Activated naive CD4-positive, alpha-beta T cell treated with anti-CD3 and anti-CD28 coated beads, Interleukin-2, amount 50 U/mL, for 72 hours (primary cell): ENCODE results near the gene PARL. TPM values are rescaled to one million over a fixed set of nuclear protein-coding genes. Genes with fewer than 3 reads are reported as not detected.
A peak's percentile ranks its signal among the peaks of the same experiment; 100 is the strongest.
"Not testable (repeated sequence)": the region's sequence is repeated elsewhere in the genome, so short reads cannot be mapped to it uniquely, and the experiment has no call there.

Source experiments
- ATAC-seq, 2 donors: fragments of 150-1000 bp; cut with Tn5 transposase; 2 replicates each; pipeline ENCODE4 v1.10.0; 2021; ENCODE audit warnings: mild to moderate bottlenecking in 2 of 2, moderate library complexity in 2 of 2
- DNase-seq, 2 donors: peaks; one replicate each; pipeline ENCODE4 v3.0.0; 2021 to 2022; ENCODE audit warnings: low spot score in 2 of 2
- H3K27ac Mint-ChIP-seq, 2 donors: one replicate each; pipeline ENCODE4 v1.8.0; 2022; ENCODE audit warnings: mild to moderate bottlenecking in 2 of 2, mixed read lengths in 2 of 2
- H3K36me3 Mint-ChIP-seq, 2 donors: one replicate each; pipeline ENCODE4 v1.8.0; 2022; ENCODE audit warnings: mixed read lengths in 2 of 2
- H3K9me3 Mint-ChIP-seq, 2 donors: one replicate each; pipeline ENCODE4 v1.8.0; 2022; ENCODE audit warnings: mixed read lengths in 2 of 2
- total RNA-seq, 2 donors: library from RNA; stranded (reverse); gene quantifications; one replicate each; pipeline ENCODE4 v1.2.3, GENCODE V29; 2022

PARL gene
- total RNA-seq, 2 donors from 2014 or later: 88.7 to 94.2 TPM

DNA sequence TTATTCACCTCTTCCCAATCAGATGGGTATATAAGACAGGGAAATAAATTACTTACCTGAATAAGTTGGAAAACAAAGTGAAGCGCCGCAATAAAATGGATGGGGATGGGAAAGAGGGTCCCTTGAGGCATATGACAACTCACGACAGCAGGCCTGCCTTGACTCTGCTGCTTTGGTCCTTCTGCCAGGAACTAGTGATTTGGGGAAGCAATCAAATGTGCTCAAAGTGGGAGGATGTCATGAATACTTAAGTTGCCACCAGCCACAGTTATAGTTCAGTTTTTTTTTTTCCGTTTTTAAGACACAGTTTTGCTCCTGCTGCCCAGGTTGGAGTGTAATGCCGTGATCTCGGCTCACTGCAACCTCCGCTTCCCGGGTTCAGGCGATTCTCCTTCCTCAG is 4.6 kb downstream of the PARL start:
- no peak for ATAC-seq

DNA sequence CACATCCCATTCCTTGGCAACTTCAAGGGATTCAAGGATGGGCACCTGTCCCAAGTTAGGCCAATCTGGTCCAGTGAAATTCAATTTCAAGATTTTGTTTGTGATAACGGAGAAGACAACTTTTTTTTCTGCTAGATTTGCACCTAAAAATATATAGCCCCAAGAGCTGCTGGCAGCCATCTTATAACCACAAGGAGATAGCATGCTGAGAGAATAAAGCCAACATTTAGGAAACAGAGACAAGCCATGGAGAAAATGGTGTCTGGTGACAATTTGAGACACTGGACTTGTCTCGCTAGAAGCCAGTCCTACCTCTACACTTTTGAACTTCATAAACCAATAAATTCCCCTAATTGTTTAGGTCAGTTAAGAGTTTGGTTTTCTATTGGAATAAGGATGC is 5.4 kb downstream of the PARL start:
- no peak for ATAC-seq
- Mint-ChIP-seq H3K27ac (no peak overlapping the region), H3K36me3 (peaks cover 9 to 24% of the 10 kb centered on the region in 2 donors)

More for the DNA sequence above, 4.6 kb downstream of the PARL start:
- no peak for DNase-seq
- H3K36me3 Mint-ChIP-seq: peaks cover 10 to 28% of the 10 kb centered on the region in 2 donors
- H3K27ac Mint-ChIP-seq: peak overlapping the region in 1 of 2 donors; percentile 46
- no peaks in the 10 kb centered on the region for H3K9me3 Mint-ChIP-seq

DNA sequence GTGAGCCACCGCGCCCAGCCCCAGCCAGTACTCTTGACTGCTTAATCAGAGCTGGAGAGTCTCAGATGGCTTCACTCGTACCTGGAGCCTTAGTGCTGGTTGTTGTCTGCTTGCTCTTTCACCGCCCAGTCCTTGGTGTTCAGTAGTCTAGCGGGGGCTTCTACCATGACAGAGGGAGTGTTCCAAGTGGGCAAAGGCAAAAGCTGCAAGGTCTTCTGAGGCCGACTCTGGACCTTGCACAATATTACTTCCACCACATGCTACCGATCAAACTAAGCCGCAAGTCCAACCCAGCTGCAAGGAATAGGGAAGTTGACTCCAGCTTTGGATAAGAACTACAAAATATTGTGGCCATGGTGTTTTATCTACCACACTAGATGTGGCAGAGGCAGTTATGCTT is 6.6 kb downstream of the PARL start:
- Mint-ChIP-seq H3K36me3 (peaks cover 0 to 13% of the 10 kb centered on the region in 2 donors), H3K9me3 (no peaks in the 10 kb centered on the region), H3K27ac (no peak overlapping the region)
- ATAC-seq (no peak), DNase-seq (no peak)

More for the DNA sequence above, 5.4 kb downstream of the PARL start:
- DNase-seq: no peak
- H3K9me3 Mint-ChIP-seq: no peaks in the 10 kb centered on the region

DNA sequence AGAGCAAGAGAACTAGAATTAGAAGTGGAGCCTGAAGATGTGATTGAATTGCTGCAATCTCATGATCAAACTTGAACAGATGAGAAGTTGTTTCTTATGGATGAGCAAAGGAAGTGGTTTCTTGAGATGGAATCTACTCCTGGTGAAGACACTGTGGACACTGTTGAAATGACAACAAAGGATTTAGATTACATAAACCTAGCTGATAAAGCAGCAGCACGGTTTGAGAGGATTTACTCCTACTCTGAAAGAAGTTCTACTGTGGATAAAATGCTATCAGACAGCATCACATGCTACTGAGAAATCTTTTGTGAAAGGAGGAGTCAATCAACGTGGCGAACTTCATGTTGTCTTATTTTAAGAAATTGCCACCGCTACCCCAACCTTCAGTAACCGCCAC is 7.5 kb downstream of the PARL start:
- H3K27ac Mint-ChIP-seq: peak overlapping the region in 1 of 2 donors; percentile 85
- not testable (repeated sequence) for ATAC-seq, H3K9me3 Mint-ChIP-seq, DNase-seq
- peaks cover 0 to 13% of the 10 kb centered on the region in 2 donors for H3K36me3 Mint-ChIP-seq

DNA sequence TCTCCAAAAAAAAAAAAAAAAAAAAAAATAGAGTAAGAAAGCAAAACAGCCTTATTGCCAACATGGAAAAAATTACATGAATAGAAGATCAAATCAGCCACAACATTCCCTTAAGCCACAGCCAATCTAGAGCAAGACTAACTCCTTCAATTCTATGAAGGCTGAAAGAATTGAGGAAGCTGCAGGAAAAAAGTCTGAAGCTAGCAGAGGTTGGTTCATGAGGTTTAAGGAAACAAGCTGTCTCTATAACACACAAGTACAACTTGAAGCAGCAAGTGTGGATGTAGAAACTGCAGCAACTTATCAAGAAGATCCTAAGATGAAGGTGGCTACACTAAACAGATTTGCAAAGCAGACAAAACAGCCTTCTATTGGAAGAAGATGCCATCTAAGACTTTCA is 9.3 kb downstream of the PARL start:
- ATAC-seq: no peak
- H3K36me3 Mint-ChIP-seq: peaks cover 0 to 13% of the 10 kb centered on the region in 2 donors
- H3K9me3 Mint-ChIP-seq: no peaks in the 10 kb centered on the region

DNA sequence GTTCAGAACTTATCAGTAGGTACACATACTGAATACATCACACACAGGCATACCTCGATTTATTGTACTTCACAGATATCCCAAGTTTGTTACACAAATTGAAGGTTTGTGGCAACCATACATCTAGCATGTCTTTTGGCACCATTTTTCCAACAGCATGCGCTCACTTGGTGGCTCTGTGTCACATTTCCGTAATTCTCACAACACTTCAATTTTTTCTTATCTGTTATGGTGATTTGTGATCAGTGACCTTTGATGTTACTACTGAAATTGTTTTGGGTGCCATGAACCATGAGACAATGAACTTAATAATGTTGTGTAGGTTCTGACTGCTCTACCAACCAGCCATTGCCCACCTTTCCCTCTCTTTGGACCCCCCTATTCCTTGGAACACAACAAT is 10.8 kb downstream of the PARL start:
- no peaks in the 10 kb centered on the region for H3K9me3 Mint-ChIP-seq
- no peak overlapping the region for H3K27ac Mint-ChIP-seq
- peaks cover 0 to 13% of the 10 kb centered on the region in 2 donors for H3K36me3 Mint-ChIP-seq
- DNase-seq (no peak), ATAC-seq (no peak)

More for the DNA sequence above, 9.3 kb downstream of the PARL start:
- no peak overlapping the region for H3K27ac Mint-ChIP-seq
- DNase-seq: no peak

DNA sequence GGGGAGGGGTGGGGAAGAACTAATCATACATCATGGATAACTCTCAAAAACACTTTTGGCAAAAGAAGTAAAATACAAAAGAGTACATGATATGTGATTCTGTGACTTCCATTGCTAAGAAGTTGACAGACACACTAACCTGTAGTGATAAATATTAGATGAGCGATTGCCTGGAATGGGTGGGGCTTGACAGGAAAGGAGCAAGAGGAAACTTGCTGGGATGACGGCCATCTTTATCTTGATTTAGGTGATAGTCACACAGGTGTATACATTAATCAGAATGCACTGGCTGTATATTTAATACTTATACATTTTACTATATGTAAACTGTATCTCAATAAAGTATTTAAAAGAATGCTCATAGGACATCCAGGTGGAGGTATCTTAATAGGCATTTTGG is 13.1 kb downstream of the PARL start:
- Mint-ChIP-seq H3K36me3 (peaks cover 0 to 2% of the 10 kb centered on the region in 2 donors), H3K27ac (peak overlapping the region in 1 of 2 donors; percentile 73), H3K9me3 (no peaks in the 10 kb centered on the region)
- ATAC-seq (no peak), DNase-seq (no peak)

DNA sequence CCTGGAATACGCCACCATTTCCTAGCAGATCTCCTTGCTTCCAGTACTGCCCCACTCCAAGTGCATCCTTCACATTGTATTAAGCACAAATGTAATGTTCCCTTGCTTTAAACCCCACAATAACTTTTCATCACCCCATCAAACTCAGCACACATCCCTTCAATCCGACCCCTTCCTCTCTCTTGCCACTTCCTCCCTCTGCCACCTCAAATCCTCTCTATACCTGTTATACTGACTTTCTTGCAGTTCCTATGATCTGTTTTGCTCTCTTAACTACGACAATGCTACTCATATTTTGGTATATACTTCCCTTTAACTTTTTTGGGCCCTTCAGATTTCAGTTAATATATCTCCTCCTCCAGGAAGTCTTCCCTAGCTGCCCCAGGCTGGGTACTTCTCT is 14.1 kb downstream of the PARL start:
- ATAC-seq (no peak), DNase-seq (no peak)
- Mint-ChIP-seq H3K36me3 (no peaks in the 10 kb centered on the region), H3K27ac (peak overlapping the region; percentile 30 to 73), H3K9me3 (no peaks in the 10 kb centered on the region)

DNA sequence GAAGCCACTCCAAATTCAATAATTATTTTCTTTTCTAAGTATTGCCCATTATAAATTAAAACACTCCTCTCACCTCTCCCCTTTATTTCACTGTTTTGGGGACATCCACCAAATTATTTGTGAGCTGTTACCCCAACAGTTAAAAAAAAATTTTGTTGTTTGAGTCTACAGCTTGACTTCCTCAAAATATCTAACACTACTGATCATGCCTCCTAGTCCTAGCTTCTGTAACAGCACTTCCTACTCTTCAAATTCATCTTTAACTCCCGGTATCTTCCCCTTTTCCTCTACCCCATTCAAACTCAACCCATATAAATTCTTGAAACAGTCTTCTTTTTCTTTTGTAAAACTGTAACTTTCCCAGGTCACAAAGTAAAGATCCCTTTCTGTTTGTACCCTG is 15.9 kb downstream of the PARL start:
- Mint-ChIP-seq H3K9me3 (no peaks in the 10 kb centered on the region), H3K27ac (peak overlapping the region in 1 of 2 donors; percentile 16)

DNA sequence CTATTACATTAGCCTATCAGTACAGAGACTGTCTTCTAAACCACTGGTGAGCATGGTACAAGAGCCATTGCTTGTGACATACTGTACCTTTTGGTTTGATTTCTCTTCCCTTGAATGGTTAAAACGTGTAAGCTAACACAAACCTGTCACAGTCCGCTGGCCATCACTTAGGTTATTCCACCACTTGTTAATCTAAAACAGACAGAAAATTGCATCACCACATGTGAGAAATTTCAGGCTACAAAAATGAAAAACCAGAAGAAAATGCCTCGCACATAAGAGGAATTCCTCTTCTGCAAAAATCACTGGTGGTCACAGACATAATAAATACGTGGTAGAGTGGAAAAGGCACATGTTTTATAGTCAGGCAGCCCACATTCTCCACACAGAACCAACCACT is 22.1 kb downstream of the PARL start:
- H3K27ac Mint-ChIP-seq: no peak overlapping the region
- peaks cover 15 to 19% of the 10 kb centered on the region in 2 donors for H3K36me3 Mint-ChIP-seq
- no peaks in the 10 kb centered on the region for H3K9me3 Mint-ChIP-seq
- DNase-seq (no peak), ATAC-seq (no peak)

More for the DNA sequence above, 15.9 kb downstream of the PARL start:
- no peak for ATAC-seq
- no peak for DNase-seq
- H3K36me3 Mint-ChIP-seq: no peaks in the 10 kb centered on the region

DNA sequence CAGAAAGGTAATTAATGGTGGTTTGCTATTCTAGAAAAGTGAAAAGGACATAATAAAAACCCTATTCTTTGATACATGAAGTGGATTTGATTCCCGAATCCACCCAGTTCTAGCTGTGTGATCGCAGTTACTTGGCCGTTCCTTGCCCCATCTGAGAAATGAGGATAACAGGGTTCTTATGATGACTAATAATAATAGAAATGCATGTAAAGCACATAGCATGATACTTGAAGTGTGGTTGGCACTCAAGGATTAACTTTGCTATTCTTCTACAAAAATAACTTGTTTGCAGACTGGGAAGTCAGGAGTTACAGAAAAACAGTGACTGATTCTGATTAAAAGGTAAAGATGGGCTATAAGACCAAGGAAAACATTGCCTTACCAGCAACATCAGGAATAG is 26.8 kb downstream of the PARL start:
- ATAC-seq: no peak
- H3K27ac Mint-ChIP-seq: no peak overlapping the region

DNA sequence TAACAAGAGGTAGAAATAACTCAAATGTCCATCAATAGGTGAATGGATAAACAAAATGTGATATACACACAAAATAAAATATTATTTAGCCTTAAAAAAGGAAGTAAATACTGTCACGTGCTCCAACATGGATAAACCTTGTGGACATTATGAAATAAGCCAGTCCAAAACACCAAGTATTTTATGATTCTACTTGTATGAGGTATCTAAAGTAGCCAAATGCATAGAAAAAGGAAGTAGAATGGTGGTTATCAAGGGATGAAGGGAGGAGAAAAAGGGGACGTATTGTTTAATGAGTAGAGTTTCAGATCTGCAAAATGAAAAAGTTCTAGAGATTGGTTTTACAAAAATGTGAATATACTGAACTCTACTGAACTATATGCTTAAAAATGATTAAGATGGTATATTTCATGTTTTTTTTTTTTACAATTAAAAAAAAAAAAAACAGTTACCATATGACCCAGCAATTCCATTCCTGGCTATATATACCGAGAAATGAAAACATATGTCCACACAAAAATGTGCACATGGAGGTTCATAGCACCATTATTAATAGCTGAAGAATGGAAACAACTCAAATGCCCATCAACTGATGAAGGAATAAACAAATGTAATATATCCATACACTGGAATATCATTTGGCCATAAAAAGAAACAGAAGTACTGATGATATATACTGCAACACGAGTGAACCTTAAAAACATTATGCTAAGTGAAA is 30.2 kb downstream of the PARL start:
- H3K27ac Mint-ChIP-seq: peak overlapping the region in 1 of 2 donors; percentile 12
- H3K9me3 Mint-ChIP-seq: no peaks in the 10 kb centered on the region
- DNase-seq (no peak), ATAC-seq (no peak)
- peaks cover 0 to under 1% of the 10 kb centered on the region in 2 donors for H3K36me3 Mint-ChIP-seq

More for the DNA sequence above, 26.8 kb downstream of the PARL start:
- H3K36me3 Mint-ChIP-seq: peaks cover 11 to 19% of the 10 kb centered on the region in 2 donors
- H3K9me3 Mint-ChIP-seq: no peaks in the 10 kb centered on the region
- DNase-seq: no peak

DNA sequence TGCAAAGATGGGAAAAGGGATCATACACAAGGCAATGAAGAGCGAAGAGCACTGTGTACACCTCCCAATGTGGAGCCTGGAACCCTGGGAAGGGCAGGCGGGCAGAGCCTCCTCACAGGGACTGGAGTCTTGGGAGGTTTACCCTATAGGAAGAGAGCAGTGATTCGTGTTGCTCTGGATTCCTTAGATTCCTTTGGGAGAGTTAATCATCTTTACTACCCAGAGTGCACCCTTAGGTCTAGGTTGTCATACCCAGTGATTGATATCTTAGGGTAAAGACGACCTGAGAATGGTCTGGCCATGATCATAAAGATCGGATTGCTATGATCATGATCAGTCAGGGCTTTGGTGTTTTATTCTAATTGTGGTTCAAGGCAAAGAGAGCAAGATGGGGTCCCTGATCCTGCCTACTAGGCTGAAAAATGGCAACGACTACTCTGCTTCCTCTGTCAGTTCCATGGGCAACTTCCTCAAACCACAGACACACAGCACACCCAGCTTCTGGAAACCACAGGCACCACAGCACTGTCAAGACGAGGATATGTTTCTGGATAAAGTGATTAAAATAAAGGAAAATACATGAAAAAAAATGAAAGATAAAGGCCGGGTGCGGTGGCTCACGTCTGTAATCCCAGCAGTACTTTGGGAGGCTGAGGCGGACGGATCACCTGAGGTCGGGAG is 38.9 kb downstream of the PARL start:
- no peaks in the 10 kb centered on the region for H3K9me3 Mint-ChIP-seq
- no peaks in the 10 kb centered on the region for H3K36me3 Mint-ChIP-seq
- DNase-seq (no peak), ATAC-seq (no peak)
- H3K27ac Mint-ChIP-seq: peak overlapping the region; percentile 17 to 83

DNA sequence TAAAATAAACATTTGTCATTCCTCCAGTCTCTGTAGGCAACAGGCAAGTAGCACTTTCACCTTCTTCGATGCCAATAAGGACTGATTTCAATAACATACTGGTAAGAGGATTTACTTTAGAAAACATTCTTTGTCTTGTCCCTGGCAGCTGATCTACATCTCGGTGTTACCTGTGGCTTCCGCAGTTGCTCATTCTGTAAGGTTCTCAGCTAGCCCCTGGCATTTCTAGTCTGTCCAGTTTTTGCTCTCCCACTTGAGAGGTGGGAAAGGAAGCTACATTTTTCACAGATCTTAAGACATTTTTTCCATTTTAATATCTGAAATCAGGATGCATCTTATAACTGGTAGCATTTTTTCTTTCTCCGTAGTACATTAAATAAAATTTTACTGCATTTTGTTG is 39.6 kb downstream of the PARL start:
- H3K27ac Mint-ChIP-seq: peak overlapping the region; percentile 69 to 83
- no peaks in the 10 kb centered on the region for H3K9me3 Mint-ChIP-seq
- DNase-seq (no peak), ATAC-seq (no peak)
- peaks cover 0 to 2% of the 10 kb centered on the region in 2 donors for H3K36me3 Mint-ChIP-seq

DNA sequence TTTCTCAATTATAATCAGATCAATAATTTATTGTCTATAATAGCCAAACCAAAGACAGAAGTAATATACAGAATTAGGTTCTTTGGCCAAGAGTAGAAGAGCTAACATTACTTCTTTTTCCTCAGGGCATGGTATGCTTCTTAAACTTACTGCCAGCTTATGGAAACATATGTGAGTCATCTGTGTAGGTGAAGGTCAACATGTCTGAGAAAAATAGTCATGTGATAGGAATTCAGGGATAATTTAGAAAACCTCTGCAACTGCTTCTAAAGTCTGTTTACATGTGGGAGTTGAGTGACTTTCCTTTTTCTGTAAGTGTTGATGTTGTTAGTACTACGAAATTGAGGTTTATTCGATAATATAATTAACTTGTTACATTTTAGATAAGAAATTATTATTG is 40.1 kb downstream of the PARL start:
- ATAC-seq (peak; percentile 63 to 66), DNase-seq (no peak)
- Mint-ChIP-seq H3K9me3 (no peaks in the 10 kb centered on the region), H3K36me3 (peaks cover 0 to 6% of the 10 kb centered on the region in 2 donors), H3K27ac (no peak overlapping the region)

DNA sequence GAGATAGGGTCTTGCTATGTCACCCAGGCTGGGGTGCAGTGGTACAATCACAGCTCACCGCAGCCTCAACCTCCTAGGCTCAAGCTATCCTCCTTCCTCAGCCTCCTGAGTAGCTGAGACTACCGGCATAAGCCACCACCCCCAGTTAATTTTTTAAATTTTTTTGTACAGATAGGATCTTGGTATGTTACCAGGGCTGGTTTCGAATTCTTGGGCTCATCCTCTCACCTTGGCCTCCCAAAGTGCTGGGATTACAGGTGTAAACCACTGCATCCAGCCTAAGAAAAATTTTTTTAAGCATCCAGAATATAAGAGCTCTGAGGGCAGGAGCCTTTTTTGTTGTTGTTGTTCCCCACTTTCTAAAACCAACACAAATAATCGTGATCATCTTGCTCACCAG is 44.9 kb downstream of the PARL start:
- peak overlapping the region in 1 of 2 donors; percentile 84 for H3K27ac Mint-ChIP-seq
- H3K36me3 Mint-ChIP-seq: peaks cover 0 to 6% of the 10 kb centered on the region in 2 donors
- no peaks in the 10 kb centered on the region for H3K9me3 Mint-ChIP-seq
- ATAC-seq (no peak), DNase-seq (no peak)

DNA sequence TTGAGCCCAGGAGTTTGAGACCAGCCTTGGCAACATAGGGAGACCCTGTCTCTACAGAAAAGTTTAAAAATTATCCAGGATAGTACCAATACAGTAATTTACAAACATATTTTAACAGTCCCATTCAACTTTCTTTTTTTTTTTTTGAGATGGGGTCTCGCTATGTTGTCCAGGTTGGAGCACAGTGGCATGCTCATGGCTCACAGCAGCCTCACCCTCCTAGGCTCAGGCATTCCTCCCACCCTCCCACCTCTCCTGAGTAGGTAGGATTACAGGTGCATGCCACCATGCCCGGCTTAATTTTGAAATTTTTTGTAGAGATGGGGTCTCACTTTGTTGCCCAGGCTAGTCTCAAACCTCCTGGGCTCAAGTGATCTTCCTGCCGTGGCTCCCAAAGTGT is 46.8 kb downstream of the PARL start:
- DNase-seq (no peak), ATAC-seq (no peak)
- H3K36me3 Mint-ChIP-seq: peaks cover 0 to 6% of the 10 kb centered on the region in 2 donors
- peak overlapping the region in 1 of 2 donors; percentile 63 for H3K27ac Mint-ChIP-seq
- H3K9me3 Mint-ChIP-seq: no peaks in the 10 kb centered on the region
